Esophagus (tissue), 2 donors: ENCODE data around the gene TK1. TPM values are rescaled to one million over a fixed set of nuclear protein-coding genes. Genes with fewer than 3 reads are reported as not detected.
A peak's percentile ranks its signal among the peaks of the same experiment; 100 is the strongest.

Source experiments
- H3K27ac ChIP-seq, 2 donors: one replicate each; pipeline ENCODE4 v1.5.1; 2013; ENCODE audit warnings: low read depth in 2 of 2, mild to moderate bottlenecking in 2 of 2, inconsistent platforms in 1 of 2, low read length in 1 of 2, moderate library complexity in 1 of 2
- H3K27me3 ChIP-seq, 2 donors: one replicate each; pipeline ENCODE4 v1.6.1; 2013; ENCODE audit warnings: low read length in 2 of 2, control low read depth in 1 of 2, mild to moderate bottlenecking in 1 of 2; ENCODE audit not compliant: insufficient read depth in 2 of 2, control insufficient read depth in 1 of 2
- H3K36me3 ChIP-seq, 2 donors: one replicate each; pipeline ENCODE4 v1.6.1; 2013; ENCODE audit warnings: low read length in 1 of 2; ENCODE audit not compliant: control insufficient read depth in 2 of 2, insufficient read depth in 2 of 2
- H3K4me1 ChIP-seq, 2 donors: one replicate each; pipeline ENCODE4 v1.6.1; 2013; ENCODE audit warnings: low read length in 1 of 2; ENCODE audit not compliant: control insufficient read depth in 2 of 2, insufficient read depth in 2 of 2
- H3K4me3 ChIP-seq, 2 donors: one replicate each; pipeline ENCODE4 v1.5.1; 2013; ENCODE audit warnings: low read length in 2 of 2, mild to moderate bottlenecking in 2 of 2, low read depth in 1 of 2, moderate library complexity in 1 of 2
- H3K9me3 ChIP-seq, 2 donors: one replicate each; pipeline ENCODE4 v1.6.1; 2013; ENCODE audit warnings: mild to moderate bottlenecking in 2 of 2, low read depth in 1 of 2, low read length in 1 of 2, moderate library complexity in 1 of 2; ENCODE audit not compliant: control insufficient read depth in 2 of 2, insufficient read depth in 1 of 2
- WGBS, 2 donors: extraction: QIAGEN DNeasy Blood & Tissue Kit; methylation state at CpG; one replicate each; pipeline ENCODE4 v1.1.7; 2013; 5-methylcytosine and 5-hydroxymethylcytosine counted together
- polyA plus RNA-seq, 2 donors: library from polyadenylated mRNA; stranded (reverse); fragments of 200-250 nt; gene quantifications; one replicate each; pipeline ENCODE4 v1.2.3, GENCODE V29; 2013
- donor health status: healthy with polysubstance abuse.
- donor health status: Bipolar disorder and iron deficiency.

TK1 gene
- polyA plus RNA-seq, 2 donors = 16.9 to 37.4 TPM

GRCh38 chr17:78125976-78126894, 60.6 kb downstream of the TK1 start:
- Histone ChIP-seq H3K36me3 (peaks cover 0 to 29% of the 10 kb centered on the region in 2 donors), H3K27me3 (no peaks in the 10 kb centered on the region), H3K4me3 (peak overlapping the region in 1 of 2 donors; percentile 9), H3K4me1 (peaks cover 3 to 29% of the 10 kb centered on the region in 2 donors), H3K9me3 (no peaks in the 10 kb centered on the region), H3K27ac (peak overlapping the region in 1 of 2 donors; percentile 9)
- WGBS, 2 donors = 65 to 68% methylated on average over 24 to 25 of the region's 25 CpGs

- peaks cover 0 to 34% of the 10 kb centered on the region in 2 donors for H3K36me3 ChIP-seq
These were observed 61.5 kb downstream of the TK1 start for GRCh38 chr17:78125138-78125913.

GRCh38 chr17:78124836-78125137, 62.1 kb downstream of the TK1 start:
- no peaks in the 10 kb centered on the region for H3K9me3 ChIP-seq
- 71 to 76% methylated on average over 11 to 12 of the region's 12 CpGs for WGBS, 2 donors
- peaks cover 3 to 27% of the 10 kb centered on the region in 2 donors for H3K4me1 ChIP-seq
- H3K27ac ChIP-seq = no peak overlapping the region
- peaks cover 0 to 34% of the 10 kb centered on the region in 2 donors for H3K36me3 ChIP-seq
- no peak overlapping the region for H3K4me3 ChIP-seq
- no peaks in the 10 kb centered on the region for H3K27me3 ChIP-seq

More at GRCh38 chr17:78125138-78125913, 61.5 kb downstream of the TK1 start:
- Histone ChIP-seq H3K27me3 (no peaks in the 10 kb centered on the region), H3K4me3 (peak overlapping the region in 1 of 2 donors; percentile 2), H3K9me3 (no peaks in the 10 kb centered on the region), H3K4me1 (peaks cover 3 to 28% of the 10 kb centered on the region in 2 donors), H3K27ac (no peak overlapping the region)
- WGBS, 2 donors = 73 to 75% methylated on average over 37 to 39 of the region's 39 CpGs

Other genes starting within 250 kb of the TK1 start
- 1 to 10 TPM; 1.2 to 3.4 TPM for gene TNRC6C, start 228.3 kb downstream of the TK1 start, polyA plus RNA-seq
- gene TMC6, start 58.3 kb downstream of the TK1 start, polyA plus RNA-seq = 10 to 100 TPM; 24.3 to 37.5 TPM
- gene TMC8, start 56.3 kb downstream of the TK1 start, polyA plus RNA-seq = 1 to 10 TPM; 2.1 to 6.1 TPM
- under 1 TPM; 0.12 to 0.27 TPM for gene C17orf99, start 40.7 kb downstream of the TK1 start, polyA plus RNA-seq
- gene SYNGR2, start 18.5 kb downstream of the TK1 start, polyA plus RNA-seq = 10 to 100 TPM; 52.3 to 96.4 TPM
- gene AFMID, start 310 bp upstream of the TK1 start, polyA plus RNA-seq = 10 to 100 TPM; 18.4 to 20.7 TPM
- 10 to 100 TPM in 1 of 2 donors, 1 to 10 TPM in 1; 8.0 to 17.6 TPM for gene BIRC5, start 27.2 kb upstream of the TK1 start, polyA plus RNA-seq
- gene TMEM235, start 44.6 kb upstream of the TK1 start, polyA plus RNA-seq = not detected
- gene SOCS3, start 173.0 kb upstream of the TK1 start, polyA plus RNA-seq = 10 to 100 TPM in 1 of 2 donors, 1 to 10 TPM in 1; 6.6 to 20.1 TPM
- 10 to 100 TPM; 13.9 to 14.2 TPM for gene PGS1, start 191.6 kb upstream of the TK1 start, polyA plus RNA-seq